IPS DF 6.9 (cell line): ENCODE measurements around the gene TELO2.

Experiments
- DNase-seq: peaks from one replicate; pipeline ENCODE4 v3.0.0-alpha.2; 2013; ENCODE audit warnings: low read depth, low spot score
- H3K27ac ChIP-seq: one replicate; pipeline ENCODE4 v1.5.1; 2013; ENCODE audit warnings: low read length, control low read depth
- H3K27me3 ChIP-seq: 2 replicates; pipeline ENCODE4 v1.6.1; 2013; ENCODE audit warnings: mild to moderate bottlenecking, low read length; ENCODE audit not compliant: control insufficient read depth, insufficient read depth
- H3K36me3 ChIP-seq: 2 replicates; pipeline ENCODE4 v1.6.1; 2013; ENCODE audit warnings: low read length; ENCODE audit not compliant: control insufficient read depth, insufficient read depth
- H3K4me1 ChIP-seq: 2 replicates; pipeline ENCODE4 v1.6.1; 2013; ENCODE audit warnings: low read length; ENCODE audit not compliant: control insufficient read depth, insufficient read depth
- H3K4me3 ChIP-seq: 2 replicates; pipeline ENCODE4 v1.5.1; 2013; ENCODE audit warnings: mild to moderate bottlenecking, low read length
- H3K9me3 ChIP-seq: 2 replicates; pipeline ENCODE4 v1.6.1; 2013; ENCODE audit warnings: low read length, inconsistent platforms; ENCODE audit not compliant: control insufficient read depth, insufficient read depth
- WGBS: extraction: QIAGEN DNeasy Blood & Tissue Kit; methylation state at CpG from one replicate; pipeline ENCODE4 v1.1.7; 2013; ENCODE audit warnings: mixed read lengths, missing lambda C conversion rate; ENCODE audit not compliant: insufficient read length, insufficient coverage; 5-methylcytosine and 5-hydroxymethylcytosine counted together

TELO2 gene

GRCh38 chr16:1492082-1492922, 858 bp upstream of the TELO2 start:
- Histone ChIP-seq H3K9me3 (no peaks in the 10 kb centered on the region), H3K36me3 (peaks cover 25% of the 10 kb centered on the region), H3K27me3 (no peaks in the 10 kb centered on the region), H3K4me3 (peak overlapping the region; percentile 54; the same call in 1 of the 2 replicates), H3K4me1 (no peaks in the 10 kb centered on the region), H3K27ac (no peak overlapping the region)
- no peak for DNase-seq
- no CpG with 5 or more reads among the region's 23 CpGs for WGBS

GRCh38 chr16:1493746-1494094, 560 bp downstream of the TELO2 start:
- no CpG with 5 or more reads among the region's 30 CpGs for WGBS
- no peak overlapping the region for H3K27ac ChIP-seq

GRCh38 chr16:1494129-1494640, 1.0 kb downstream of the TELO2 start:
- H3K9me3 ChIP-seq, result no peaks in the 10 kb centered on the region
- H3K36me3 ChIP-seq, result peaks cover 34% of the 10 kb centered on the region
- DNase-seq, result no peak
- peak overlapping the region; percentile 88; the same call in 1 of the 2 replicates for H3K4me3 ChIP-seq
- H3K27me3 ChIP-seq, result no peaks in the 10 kb centered on the region
- H3K4me1 ChIP-seq, result no peaks in the 10 kb centered on the region
- WGBS, result no CpG with 5 or more reads among the region's 25 CpGs
- no peak overlapping the region for H3K27ac ChIP-seq

More at GRCh38 chr16:1493746-1494094, 560 bp downstream of the TELO2 start:
- H3K27me3 ChIP-seq, result no peaks in the 10 kb centered on the region
- no peaks in the 10 kb centered on the region for H3K4me1 ChIP-seq
- no peaks in the 10 kb centered on the region for H3K9me3 ChIP-seq
- H3K4me3 ChIP-seq, result peak overlapping the region; percentile 88
- peaks cover 30% of the 10 kb centered on the region for H3K36me3 ChIP-seq
- DNase-seq, result no peak

- H3K9me3 ChIP-seq, result no peaks in the 10 kb centered on the region
- no peak for DNase-seq
- H3K4me1 ChIP-seq, result no peaks in the 10 kb centered on the region
- no peaks in the 10 kb centered on the region for H3K27me3 ChIP-seq
- H3K27ac ChIP-seq, result no peak overlapping the region
- H3K36me3 ChIP-seq, result peaks cover 38% of the 10 kb centered on the region
- no peak overlapping the region for H3K4me3 ChIP-seq
- WGBS, result no CpG with 5 or more reads among the region's 13 CpGs
Measured at GRCh38 chr16:1494711-1495110, 1.6 kb downstream of the TELO2 start.

GRCh38 chr16:1495211-1495888, 2.2 kb downstream of the TELO2 start:
- Histone ChIP-seq H3K4me3 (no peak overlapping the region), H3K4me1 (no peaks in the 10 kb centered on the region), H3K27ac (no peak overlapping the region), H3K9me3 (no peaks in the 10 kb centered on the region), H3K27me3 (no peaks in the 10 kb centered on the region), H3K36me3 (peaks cover 45% of the 10 kb centered on the region)
- no CpG with 5 or more reads among the region's 39 CpGs for WGBS
- no peak for DNase-seq

GRCh38 chr16:1495889-1496262, 2.7 kb downstream of the TELO2 start:
- WGBS, result no CpG with 5 or more reads among the region's 25 CpGs
- no peaks in the 10 kb centered on the region for H3K9me3 ChIP-seq
- H3K4me3 ChIP-seq, result no peak overlapping the region
- H3K36me3 ChIP-seq, result peaks cover 50% of the 10 kb centered on the region
- H3K4me1 ChIP-seq, result no peaks in the 10 kb centered on the region
- no peaks in the 10 kb centered on the region for H3K27me3 ChIP-seq
- no peak for DNase-seq
- no peak overlapping the region for H3K27ac ChIP-seq

GRCh38 chr16:1496464-1496863, 3.3 kb downstream of the TELO2 start:
- DNase-seq, result no peak
- Histone ChIP-seq H3K9me3 (no peaks in the 10 kb centered on the region), H3K27ac (no peak overlapping the region), H3K27me3 (no peaks in the 10 kb centered on the region), H3K4me3 (no peak overlapping the region), H3K4me1 (no peaks in the 10 kb centered on the region), H3K36me3 (peaks cover 56% of the 10 kb centered on the region)
- no CpG with 5 or more reads among the region's 25 CpGs for WGBS

GRCh38 chr16:1497014-1497598, 3.9 kb downstream of the TELO2 start:
- H3K27me3 ChIP-seq, result no peaks in the 10 kb centered on the region
- no peak overlapping the region; the same call in 1 of the 2 replicates for H3K4me3 ChIP-seq
- no peak overlapping the region for H3K27ac ChIP-seq
- WGBS, result no CpG with 5 or more reads among the region's 21 CpGs
- peaks cover 62% of the 10 kb centered on the region for H3K36me3 ChIP-seq
- no peaks in the 10 kb centered on the region for H3K4me1 ChIP-seq
- DNase-seq, result no peak
- no peaks in the 10 kb centered on the region for H3K9me3 ChIP-seq

- Histone ChIP-seq H3K27me3 (no peaks in the 10 kb centered on the region), H3K4me3 (no peak overlapping the region), H3K27ac (no peak overlapping the region), H3K36me3 (peaks cover 76% of the 10 kb centered on the region), H3K4me1 (no peaks in the 10 kb centered on the region), H3K9me3 (no peaks in the 10 kb centered on the region)
- DNase-seq, result no peak
- WGBS, result no CpG with 5 or more reads among the region's 35 CpGs
Measured at GRCh38 chr16:1498899-1499676, 5.9 kb downstream of the TELO2 start.
